H1 (cell line): ENCODE measurements around the gene SLC28A2. TPM values are rescaled to one million over a fixed set of nuclear protein-coding genes. Genes with fewer than 3 reads are reported as not detected.

Source experiments
- CTCF ChIA-PET: fragments of 300-600 bp; sonication (Branson Sonifier 250); formaldehyde crosslinking; loops from one replicate; lab custom pipeline; 2021; ENCODE audit not compliant: partially characterized antibody; lab: Charles Lee
- POLR2A ChIA-PET: fragments of 300-600 bp; sonication (Branson Sonifier 250); formaldehyde crosslinking; loops from one replicate; lab custom pipeline; 2021; ENCODE audit warnings: inconsistent platforms; ENCODE audit not compliant: partially characterized antibody; lab: Charles Lee
- DNase-seq, 2 experiments: peaks; one replicate each; pipeline versions ENCODE4 v3.0.0 to v3.0.0-alpha.2; 2010 to 2022; ENCODE audit warnings: low spot score in 2 of 2, low read depth in 1 of 2, mixed read lengths in 1 of 2
- FAIRE-seq: peaks from 2 replicates; lab custom pipeline; 2011; peaks lifted over from hg19 to GRCh38; lab: Jason Lieb, UNC
- H2AFZ ChIP-seq: 2 replicates; pipeline ENCODE4 v1.8.1; 2012; ENCODE audit warnings: low read length, inconsistent platforms
- H2AK5ac ChIP-seq: 2 replicates; pipeline ENCODE4 v1.6.1; 2013; ENCODE audit warnings: low read depth, low read length
- H2BK120ac ChIP-seq: replicated peaks from 2 replicates; pipeline ENCODE3; 2013; ENCODE audit warnings: low read depth, low read length, inconsistent platforms
- H2BK12ac ChIP-seq: 2 replicates; pipeline ENCODE4 v1.6.1; 2013; ENCODE audit warnings: low read depth, low read length
- H2BK15ac ChIP-seq: 2 replicates; pipeline ENCODE4 v1.6.1; 2013; ENCODE audit warnings: low read length
- H2BK20ac ChIP-seq: 2 replicates; pipeline ENCODE4 v1.6.1; 2013; ENCODE audit warnings: low read length
- H2BK5ac ChIP-seq: 2 replicates; pipeline ENCODE4 v1.6.1; 2013; ENCODE audit warnings: low read depth, low read length
- H3K14ac ChIP-seq: 2 replicates; pipeline ENCODE4 v1.6.1; 2013; ENCODE audit warnings: inconsistent platforms; ENCODE audit not compliant: insufficient read length
- H3K18ac ChIP-seq: 2 replicates; pipeline ENCODE4 v1.6.1; 2013; ENCODE audit warnings: low read length; ENCODE audit errors: extremely low read depth
- H3K23ac ChIP-seq: 2 replicates; pipeline ENCODE4 v1.6.1; 2013; ENCODE audit warnings: inconsistent platforms; ENCODE audit not compliant: insufficient read length
- H3K23me2 ChIP-seq: 2 replicates; pipeline ENCODE4 v1.6.1; 2013; ENCODE audit warnings: low read depth, low read length
- H3K27ac ChIP-seq: 2 replicates; pipeline ENCODE4 v1.6.1; 2011; ENCODE audit warnings: low read depth, low read length, inconsistent platforms
- H3K27me3 ChIP-seq, 4 experiments: replicated peaks in 1 of 4; 1 replicate in 1 of 4; 2 replicates in 3 of 4; pipeline versions ENCODE4 v1.6.1 to v1.8.1; 2011 to 2013; ENCODE audit warnings: low read length in 3 of 4, mild to moderate bottlenecking in 3 of 4, inconsistent platforms in 2 of 4, mixed read lengths in 2 of 4, moderate library complexity in 1 of 4; ENCODE audit not compliant: control insufficient read depth in 3 of 4, insufficient read depth in 3 of 4; ENCODE audit errors: extremely low read depth in 1 of 4
- H3K36me3 ChIP-seq, 4 experiments: 2 replicates each; pipeline versions ENCODE4 v1.6.1 to v1.8.1; 2011 to 2013; ENCODE audit warnings: mild to moderate bottlenecking in 4 of 4, low read length in 3 of 4, moderate library complexity in 2 of 4, control low read depth in 1 of 4, inconsistent platforms in 1 of 4; ENCODE audit not compliant: insufficient read depth in 4 of 4, control insufficient read depth in 2 of 4
- H3K4ac ChIP-seq: replicated peaks from 2 replicates; pipeline ENCODE3; 2013; ENCODE audit warnings: low read length, low read depth, mixed read lengths, inconsistent platforms; ENCODE audit not compliant: insufficient read length
- H3K4me1 ChIP-seq, 4 experiments: replicated peaks in 1 of 4; 1 replicate in 1 of 4; 2 replicates in 3 of 4; pipeline versions ENCODE4 v1.6.1 to v1.8.1; 2011 to 2013; ENCODE audit warnings: low read length in 3 of 4, inconsistent platforms in 2 of 4, mixed read lengths in 1 of 4; ENCODE audit not compliant: insufficient read depth in 4 of 4, control insufficient read depth in 3 of 4
- H3K4me2 ChIP-seq, 2 experiments: 2 replicates each; pipeline versions ENCODE4 v1.6.1 to v1.8.1; 2011 to 2013; ENCODE audit warnings: low read depth in 2 of 2, low read length in 2 of 2, control low read depth in 1 of 2, inconsistent platforms in 1 of 2, mild to moderate bottlenecking in 1 of 2; ENCODE audit not compliant: insufficient read depth in 1 of 2
- H3K4me3 ChIP-seq, 4 experiments: fragments of 200-600, 300-600 bp in 1 of 4; sonication (generic), shearing (Covaris generic), sonication (Bioruptor Twin) in 1 of 4; 2 replicates each; pipeline versions ENCODE4 v1.5.1 to v1.8.1; 2011 to 2016; ENCODE audit warnings: low read length in 4 of 4, low read depth in 3 of 4, control low read depth in 2 of 4, inconsistent platforms in 2 of 4, mild to moderate bottlenecking in 2 of 4, mixed read lengths in 1 of 4, moderate library complexity in 1 of 4; ENCODE audit not compliant: insufficient read depth in 2 of 4; ENCODE audit errors: extremely low read depth in 1 of 4
- H3K56ac ChIP-seq: replicated peaks from 2 replicates; pipeline ENCODE3; 2013; ENCODE audit warnings: low read depth, mild to moderate bottlenecking, mixed read lengths, low read length, inconsistent platforms; ENCODE audit not compliant: insufficient read length
- H3K79me1 ChIP-seq: 2 replicates; pipeline ENCODE4 v1.6.1; 2013; ENCODE audit warnings: low read depth, low read length, control low read depth
- H3K79me2 ChIP-seq, 2 experiments: 2 replicates each; pipeline versions ENCODE4 v1.6.1 to v1.8.1; 2012 to 2013; ENCODE audit warnings: low read length in 2 of 2, mild to moderate bottlenecking in 2 of 2, inconsistent platforms in 1 of 2; ENCODE audit not compliant: insufficient read depth in 2 of 2, control insufficient read depth in 1 of 2
- H3K9ac ChIP-seq, 4 experiments: replicated peaks in 1 of 4; 1 replicate in 1 of 4; 2 replicates in 3 of 4; pipeline versions ENCODE4 v1.6.1 to v1.8.1; 2011 to 2013; ENCODE audit warnings: low read depth in 3 of 4, low read length in 3 of 4, control low read depth in 2 of 4, mild to moderate bottlenecking in 2 of 4, moderate library complexity in 2 of 4, inconsistent platforms in 1 of 4; ENCODE audit errors: extremely low read depth in 1 of 4
- H3K9me3 ChIP-seq, 2 experiments: 2 replicates each; pipeline versions ENCODE4 v1.6.1 to v1.8.1; 2012 to 2013; ENCODE audit warnings: mild to moderate bottlenecking in 2 of 2, moderate library complexity in 2 of 2, control low read depth in 1 of 2, inconsistent platforms in 1 of 2, low read depth in 1 of 2, low read length in 1 of 2, mixed read lengths in 1 of 2; ENCODE audit not compliant: insufficient read depth in 2 of 2
- H4K20me1 ChIP-seq, 2 experiments: replicated peaks in 1 of 2; 2 replicates each; pipeline versions ENCODE3 to v1.8.1; 2011 to 2013; ENCODE audit warnings: inconsistent platforms in 2 of 2, low read length in 2 of 2, mild to moderate bottlenecking in 1 of 2; ENCODE audit not compliant: insufficient read depth in 2 of 2, control insufficient read depth in 1 of 2
- H4K5ac ChIP-seq: 2 replicates; pipeline ENCODE4 v1.6.1; 2013; ENCODE audit warnings: low read length, low read depth, mixed read lengths, inconsistent platforms; ENCODE audit not compliant: insufficient read length
- H4K8ac ChIP-seq: 2 replicates; pipeline ENCODE4 v1.8.0; 2013; ENCODE audit warnings: mild to moderate bottlenecking, moderate library complexity, low read length, inconsistent platforms; ENCODE audit not compliant: insufficient read depth; ENCODE audit errors: extremely low read depth
- H4K91ac ChIP-seq: replicated peaks from 2 replicates; pipeline ENCODE3; 2013; ENCODE audit warnings: low read length, mixed read lengths, inconsistent platforms; ENCODE audit not compliant: insufficient read length
- SIRT6 ChIP-seq: IDR thresholded peaks from one replicate; pipeline ENCODE4 v1.7.1; 2012; ENCODE audit warnings: low read length, inconsistent platforms
- SP1 ChIP-seq: IDR thresholded peaks from 2 replicates; pipeline ENCODE4 v1.6.1; 2011; ENCODE audit warnings: low read depth, low read length
- WGBS, 2 experiments: shearing (Covaris generic) in 1 of 2; methylation state at CpG; one replicate each; pipeline versions ENCODE4 v1.1.6 to v1.1.7; 2013 to 2015; ENCODE audit warnings: low lambda C conversion rate in 2 of 2, mixed read lengths in 2 of 2, inconsistent platforms in 1 of 2, low coverage in 1 of 2, missing lambda C conversion rate in 1 of 2; ENCODE audit not compliant: insufficient replicate concordance in 2 of 2, insufficient coverage in 1 of 2, insufficient read length in 1 of 2; ENCODE audit errors: extremely low coverage in 1 of 2, missing lambda C conversion rate in 1 of 2; 5-methylcytosine and 5-hydroxymethylcytosine counted together
- polyA plus RNA-seq, 7 experiments: library from polyadenylated mRNA; depleted of rRNA in 3 of 7; stranded (reverse) in 5 of 7; unstranded in 2 of 7; fragments of >200 nt in 5 of 7; fragments of 200-250 nt in 2 of 7; gene quantifications; 1 replicate in 5 of 7; 2 replicates in 1 of 7; 4 replicates in 1 of 7; pipeline versions ENCODE4 v1.2.1 to v1.2.3, GENCODE V29; 2011 to 2013; ENCODE audit warnings: missing spikeins in 2 of 7, mixed read lengths in 2 of 7
- total RNA-seq: library from RNA; stranded (reverse); fragmentation: NEBNext Ultra II Directional; extraction: Animal tissue kit (Norgen Biotek cat#: 25700); gene quantifications from 2 replicates; pipeline ENCODE4 v1.2.1, GENCODE V29; 2021

Gene SLC28A2
- total and polyA plus RNA-seq, 2 of the 8 experiments (the other 6 are each of a cell fraction or from before 2014, with no cell fraction given): 0.11 TPM; not detected in 1

DNA sequence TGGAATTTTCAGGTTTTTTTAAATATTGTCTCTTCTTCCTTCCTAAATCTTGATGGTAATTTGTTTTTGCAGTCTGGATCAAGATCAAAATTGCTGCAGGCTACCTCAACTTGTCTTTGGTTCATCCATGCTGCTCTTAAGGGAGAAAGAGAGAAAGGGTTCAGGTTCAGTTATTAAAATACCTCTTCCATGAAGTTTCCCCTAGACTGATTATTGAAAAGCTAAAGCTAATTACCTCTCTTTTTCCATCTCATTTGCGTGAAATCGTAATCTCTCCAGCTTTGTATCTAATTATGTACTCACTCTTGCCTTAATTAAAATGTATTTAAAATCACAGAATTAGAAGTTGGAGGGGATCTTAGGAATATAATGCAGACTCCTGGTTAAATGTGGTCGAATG lies 52.7 kb downstream of the SLC28A2 start:
- ChIA-PET POLR2A (interaction anchor here (0.7 kb wide), 1 partner anchor 65 kb away, joined by 3 read pairs; no protein-coding TSS in a partner anchor), CTCF (interaction anchor here (0.8 to 1.5 kb wide), 5 partner anchors 10 to 141 kb away, joined by 3 to 4 read pairs (median 3); no protein-coding TSS in a partner anchor)
- no peak overlapping the region for H3K9ac ChIP-seq
- no peak overlapping the region for H4K5ac ChIP-seq
- H3K18ac ChIP-seq: no peak overlapping the region
- H3K4me3 ChIP-seq: no peak overlapping the region
- no peak overlapping the region for H2BK120ac ChIP-seq
- H3K79me2 ChIP-seq: no peaks in the 10 kb centered on the region
- TF ChIP-seq SP1: no peak
- TF ChIP-seq SIRT6: no peak
- no peak overlapping the region for H3K4ac ChIP-seq
- no peak overlapping the region for H2BK12ac ChIP-seq
- H2BK20ac ChIP-seq: no peak overlapping the region
- no peak overlapping the region for H4K8ac ChIP-seq
- H3K4me1 ChIP-seq: 0 out of 7 replicates have a peak, but pooled peaks cover 0 to 2% (median 0%) of the 10 kb centered on the region in 4 experiments
- no peaks in the 10 kb centered on the region for H3K36me3 ChIP-seq
- no peaks in the 10 kb centered on the region for H3K79me1 ChIP-seq
- H3K27me3 ChIP-seq: no peaks in the 10 kb centered on the region
- H3K9me3 ChIP-seq: no peaks in the 10 kb centered on the region; a peak in 2 of 4 replicates
- no peak overlapping the region for H2BK5ac ChIP-seq
- no peak overlapping the region for H3K56ac ChIP-seq
- no peak overlapping the region for H3K14ac ChIP-seq
- DNase-seq: no peak
- no peak overlapping the region for H3K4me2 ChIP-seq
- no peak overlapping the region for H2AK5ac ChIP-seq
- H2BK15ac ChIP-seq: no peak overlapping the region
- H4K20me1 ChIP-seq: no peaks in the 10 kb centered on the region
- H3K27ac ChIP-seq: no peak overlapping the region
- H2AFZ ChIP-seq: no peak overlapping the region
- H4K91ac ChIP-seq: no peak overlapping the region
- H3K23me2 ChIP-seq: no peaks in the 10 kb centered on the region
- no peak for FAIRE-seq
- no peak overlapping the region for H3K23ac ChIP-seq
- WGBS, 2 experiments: 93% methylated on average over 3 of the region's 3 CpGs; no CpG with 5 or more reads in 1 of the 2 experiments
